ACC112 (cell line): Measurements from ENCODE around the gene SLC12A1.

Experiments used
- H2AFZ ChIP-seq: fragments of 200-600 bp; sonication (generic); one replicate; pipeline ENCODE4 v1.6.0; 2017; ENCODE audit warnings: antibody characterized with exemption, low read length; ENCODE audit not compliant: unreplicated experiment
- H3K27ac ChIP-seq: fragments of 200-600 bp; sonication (generic); 2 replicates; pipeline ENCODE4 v1.5.1; 2014; ENCODE audit warnings: low read depth, mild to moderate bottlenecking, antibody characterized with exemption, low read length, moderate library complexity
- H3K27me3 ChIP-seq: fragments of 200-600 bp; sonication (generic); 2 replicates; pipeline ENCODE4 v1.6.1; 2014; ENCODE audit warnings: mild to moderate bottlenecking, antibody characterized with exemption, low read length, moderate library complexity, mixed read lengths; ENCODE audit not compliant: insufficient read depth
- H3K36me3 ChIP-seq: fragments of 200-600 bp; sonication (generic); 2 replicates; pipeline ENCODE4 v1.6.1; 2016; ENCODE audit warnings: mild to moderate bottlenecking, antibody characterized with exemption, low read length, moderate library complexity, mixed read lengths; ENCODE audit not compliant: insufficient read depth
- H3K4me1 ChIP-seq: fragments of 200-600 bp; sonication (generic); one replicate; pipeline ENCODE4 v1.6.1; 2016; ENCODE audit warnings: low read length, mixed read lengths; ENCODE audit not compliant: insufficient read depth, unreplicated experiment, control insufficient read depth
- H3K4me3 ChIP-seq: fragments of 200-600 bp; sonication (generic); 2 replicates; pipeline ENCODE4 v1.5.1; 2014; ENCODE audit warnings: mild to moderate bottlenecking, low read depth, low read length
- H3K79me2 ChIP-seq: fragments of 200-600 bp; sonication (generic); one replicate; pipeline ENCODE4 v1.6.0; 2016; ENCODE audit warnings: low read length; ENCODE audit not compliant: control insufficient read depth, unreplicated experiment, insufficient read depth

Gene SLC12A1

DNA sequence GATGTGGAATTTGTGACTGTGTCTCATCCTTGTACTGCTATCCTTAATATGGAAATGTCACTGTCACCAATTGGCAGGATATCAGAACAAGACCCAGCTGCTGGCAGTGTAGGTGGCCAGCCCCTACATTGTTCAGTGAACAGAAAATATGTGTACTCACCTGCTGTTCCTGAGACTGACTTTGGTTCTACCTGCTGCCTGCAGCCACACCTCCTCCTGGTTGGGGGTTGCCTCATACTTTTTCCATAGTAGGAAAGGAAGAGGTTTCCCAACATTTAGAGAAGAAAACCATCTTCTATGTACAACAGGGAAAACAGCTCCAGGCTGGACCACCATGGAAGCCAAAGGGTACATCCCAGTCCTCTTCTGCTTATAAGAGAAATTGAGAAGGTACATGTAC, 35.9 kb downstream of the SLC12A1 start:
- Histone ChIP-seq H3K79me2 (no peaks in the 10 kb centered on the region), H3K36me3 (no peaks in the 10 kb centered on the region), H3K4me3 (no peak overlapping the region), H3K27ac (no peak overlapping the region), H3K4me1 (no peaks in the 10 kb centered on the region), H2AFZ (no peak overlapping the region), H3K27me3 (no peaks in the 10 kb centered on the region; the same call in 1 of the 2 replicates)

DNA sequence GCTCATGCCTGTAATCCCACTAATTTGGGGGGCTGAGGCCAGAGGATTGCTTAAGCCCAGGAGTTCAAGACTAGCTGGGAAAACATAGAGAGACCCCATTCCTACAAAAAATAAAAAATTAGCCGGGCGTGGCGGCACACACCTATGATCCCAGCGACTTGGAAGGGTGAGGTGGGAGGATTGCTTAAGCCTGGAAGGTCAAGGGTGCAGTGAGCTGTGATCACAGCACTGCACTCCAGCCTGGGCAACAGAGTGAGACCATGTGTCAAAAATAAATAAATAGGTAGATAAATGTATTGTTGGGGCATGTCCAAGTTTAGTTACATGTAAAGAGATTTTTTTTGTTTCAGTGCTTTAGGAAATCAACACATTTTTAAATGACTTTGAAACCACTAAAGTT, 36.4 kb downstream of the SLC12A1 start:
- no peaks in the 10 kb centered on the region for H3K4me1 ChIP-seq
- no peaks in the 10 kb centered on the region for H3K36me3 ChIP-seq
- no peak overlapping the region for H3K4me3 ChIP-seq
- H3K27me3 ChIP-seq, result no peaks in the 10 kb centered on the region; the same call in 1 of the 2 replicates
- H2AFZ ChIP-seq, result no peak overlapping the region
- no peak overlapping the region for H3K27ac ChIP-seq
- no peaks in the 10 kb centered on the region for H3K79me2 ChIP-seq

DNA sequence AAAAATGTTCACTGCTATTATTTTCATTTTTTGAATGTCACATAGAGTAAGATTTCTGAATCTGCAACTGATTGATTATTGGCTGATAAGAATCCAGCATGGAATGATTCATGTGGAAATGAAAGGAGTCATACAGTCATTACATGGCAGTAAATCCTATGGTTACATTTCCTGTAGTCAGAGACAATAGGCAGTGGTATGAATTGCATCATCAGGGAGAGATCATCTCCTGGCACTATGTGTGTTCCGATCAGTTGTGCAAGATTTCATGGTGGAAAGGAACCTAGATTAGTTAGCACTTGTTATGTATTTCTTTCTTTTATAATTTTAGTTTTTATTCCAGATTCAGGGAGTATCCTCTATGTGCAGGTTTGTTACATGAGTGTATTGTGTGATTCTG, 38.8 kb downstream of the SLC12A1 start:
- Histone ChIP-seq H3K79me2 (no peaks in the 10 kb centered on the region), H2AFZ (no peak overlapping the region)

DNA sequence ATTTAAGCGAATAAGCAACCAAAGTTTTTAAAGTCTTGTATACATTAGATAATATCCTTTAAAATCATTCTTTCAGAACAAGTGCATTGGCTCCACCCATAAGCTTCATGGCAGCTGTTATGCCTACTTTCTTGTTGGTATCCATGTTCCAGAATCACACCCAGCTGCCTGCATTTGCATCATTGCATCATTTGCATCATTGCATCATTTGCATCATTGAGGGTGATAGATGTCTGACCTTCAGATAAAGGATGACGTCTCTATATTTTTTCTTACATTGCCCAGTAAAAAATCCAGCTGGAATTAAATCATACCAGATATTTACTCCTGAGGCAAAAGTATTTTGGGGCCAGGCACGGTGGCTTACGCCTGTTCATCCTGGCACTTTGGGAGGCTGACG, 42.3 kb downstream of the SLC12A1 start:
- Histone ChIP-seq H3K4me1 (no peaks in the 10 kb centered on the region), H3K4me3 (no peak overlapping the region), H3K27ac (no peak overlapping the region), H3K79me2 (no peaks in the 10 kb centered on the region), H2AFZ (no peak overlapping the region), H3K36me3 (no peaks in the 10 kb centered on the region), H3K27me3 (no peaks in the 10 kb centered on the region)

More for the DNA sequence above, 38.8 kb downstream of the SLC12A1 start:
- H3K27ac ChIP-seq, result no peak overlapping the region
- H3K4me3 ChIP-seq, result no peak overlapping the region
- no peaks in the 10 kb centered on the region for H3K36me3 ChIP-seq
- no peaks in the 10 kb centered on the region for H3K4me1 ChIP-seq
- H3K27me3 ChIP-seq, result no peaks in the 10 kb centered on the region; the same call in 1 of the 2 replicates

DNA sequence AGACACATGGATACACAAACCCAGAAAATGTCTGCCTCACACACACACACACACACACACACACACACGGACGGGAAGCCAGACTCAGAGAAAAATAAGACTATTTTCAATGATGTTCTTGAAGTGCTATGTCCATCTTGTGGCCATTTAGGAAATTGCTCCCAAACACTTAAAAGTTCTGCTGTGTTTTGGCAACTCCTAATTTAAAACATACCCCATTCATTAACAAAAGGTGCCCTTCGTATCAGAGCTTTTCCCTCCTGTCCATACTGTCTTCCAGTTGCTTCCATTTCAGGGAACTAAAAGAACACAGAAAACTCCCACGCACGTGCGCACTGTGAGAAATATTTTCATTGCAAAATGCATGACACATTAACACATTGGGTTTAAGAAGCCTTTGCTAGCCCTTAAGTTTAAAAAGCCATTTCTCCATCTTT, 44.6 kb downstream of the SLC12A1 start:
- Histone ChIP-seq H3K4me1 (no peaks in the 10 kb centered on the region), H3K4me3 (no peak overlapping the region), H3K79me2 (no peaks in the 10 kb centered on the region), H3K27ac (no peak overlapping the region), H3K27me3 (no peaks in the 10 kb centered on the region), H2AFZ (peak overlapping the region; percentile 61), H3K36me3 (no peaks in the 10 kb centered on the region)

DNA sequence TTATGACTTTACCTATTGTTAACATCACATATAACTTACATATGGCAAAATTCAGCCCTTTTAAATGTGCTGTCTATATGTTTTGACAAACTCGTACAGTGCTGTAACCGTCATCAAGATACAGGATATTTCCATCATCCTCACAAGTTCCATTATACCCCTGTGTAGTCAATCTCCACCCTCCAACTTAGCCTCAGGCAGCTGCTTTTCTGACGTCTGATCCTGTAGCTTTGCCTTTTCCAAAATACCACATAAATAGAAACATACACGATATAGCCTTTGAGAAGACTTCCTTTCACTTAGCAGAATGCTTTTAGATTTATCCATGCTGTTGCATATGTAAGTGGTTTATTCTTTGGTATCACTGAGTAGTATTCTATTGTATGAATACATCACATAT, 47.1 kb downstream of the SLC12A1 start:
- 0 out of 2 replicates have a peak, but pooled peaks cover 4% of the 10 kb centered on the region for H3K27me3 ChIP-seq
- H3K4me3 ChIP-seq, result no peak overlapping the region
- no peaks in the 10 kb centered on the region for H3K4me1 ChIP-seq
- no peak overlapping the region for H3K27ac ChIP-seq
- H3K36me3 ChIP-seq, result no peaks in the 10 kb centered on the region
- H2AFZ ChIP-seq, result no peak overlapping the region
- H3K79me2 ChIP-seq, result no peaks in the 10 kb centered on the region

DNA sequence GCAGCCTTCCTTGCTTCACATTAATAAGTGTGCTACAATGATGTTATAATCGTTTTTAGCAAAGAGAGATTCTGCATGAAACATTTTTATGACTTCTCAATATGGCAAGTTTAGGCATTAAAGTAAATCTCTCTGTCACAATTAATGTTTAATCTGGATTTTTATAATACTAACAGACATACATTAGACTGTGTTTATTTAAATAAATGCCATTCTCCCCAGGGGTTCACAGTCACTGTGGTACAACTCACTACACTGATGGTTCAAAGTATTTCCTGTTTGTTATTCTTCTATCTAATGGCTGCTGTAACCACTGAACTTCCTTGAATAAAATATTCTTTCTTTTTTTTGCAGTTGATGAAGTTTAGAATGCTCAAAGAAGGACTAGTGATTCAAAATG, 59.0 kb downstream of the SLC12A1 start:
- H2AFZ ChIP-seq, result no peak overlapping the region
- H3K4me1 ChIP-seq, result no peaks in the 10 kb centered on the region
- no peak overlapping the region for H3K27ac ChIP-seq
- H3K79me2 ChIP-seq, result no peaks in the 10 kb centered on the region
- peaks cover 17% of the 10 kb centered on the region for H3K27me3 ChIP-seq
- no peak overlapping the region for H3K4me3 ChIP-seq
- no peaks in the 10 kb centered on the region for H3K36me3 ChIP-seq

DNA sequence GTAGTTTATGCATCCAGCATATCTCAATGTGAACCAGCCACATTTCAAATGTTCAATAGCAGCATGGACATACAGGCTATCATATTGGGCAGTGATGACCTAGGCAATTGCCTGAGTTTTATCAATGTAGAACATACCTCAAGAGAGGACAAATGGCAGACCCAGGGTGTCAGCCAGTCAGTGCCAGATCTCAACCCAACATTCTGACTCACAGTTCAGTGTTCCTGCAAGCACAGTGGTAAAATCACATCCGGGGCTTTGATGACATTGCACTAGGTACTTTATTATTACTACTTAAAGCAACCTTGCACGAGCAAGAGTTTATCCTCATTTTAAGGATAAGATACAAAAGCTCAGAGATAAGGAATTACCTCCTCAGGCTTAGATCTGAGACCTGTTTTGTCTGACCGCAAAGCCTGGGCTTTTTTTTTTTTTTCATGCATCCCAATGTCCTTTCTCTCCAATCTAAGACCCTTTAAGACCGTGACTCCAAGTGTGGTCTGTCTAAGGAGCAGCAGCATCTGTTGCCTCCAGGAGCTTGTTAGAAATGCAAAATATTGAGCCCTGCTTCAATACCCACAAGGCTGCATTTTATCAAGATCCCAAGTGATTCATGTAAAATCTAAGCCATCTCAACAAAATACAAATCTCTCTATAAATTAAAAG, 60.1 kb downstream of the SLC12A1 start:
- no peaks in the 10 kb centered on the region for H3K36me3 ChIP-seq
- H3K4me1 ChIP-seq, result no peaks in the 10 kb centered on the region
- H3K27ac ChIP-seq, result no peak overlapping the region
- H3K79me2 ChIP-seq, result no peaks in the 10 kb centered on the region
- no peak overlapping the region for H2AFZ ChIP-seq
- peaks cover 17% of the 10 kb centered on the region for H3K27me3 ChIP-seq
- no peak overlapping the region for H3K4me3 ChIP-seq

DNA sequence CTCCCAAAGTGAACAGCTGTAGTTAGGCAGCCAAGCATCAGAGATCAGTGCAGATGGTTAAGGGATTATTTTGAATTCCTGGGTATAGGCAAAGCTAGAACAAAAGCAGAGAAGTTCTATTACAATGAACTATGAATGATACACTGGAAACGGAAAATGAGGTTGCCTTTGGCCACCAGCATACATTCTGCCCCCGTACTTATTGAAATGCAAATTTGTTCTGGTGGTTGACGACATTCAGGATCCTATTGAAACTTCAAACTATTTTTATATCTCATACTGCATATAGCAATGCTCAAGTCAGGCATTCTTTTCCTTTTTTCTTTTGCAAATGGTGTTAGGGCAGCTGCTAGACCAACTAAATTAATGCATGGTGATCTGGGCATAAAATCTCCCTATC, 61.7 kb downstream of the SLC12A1 start:
- no peaks in the 10 kb centered on the region for H3K79me2 ChIP-seq
- no peaks in the 10 kb centered on the region for H3K4me1 ChIP-seq
- no peak overlapping the region for H2AFZ ChIP-seq
- peaks cover 17% of the 10 kb centered on the region for H3K27me3 ChIP-seq
- H3K36me3 ChIP-seq, result no peaks in the 10 kb centered on the region
- no peak overlapping the region for H3K4me3 ChIP-seq
- H3K27ac ChIP-seq, result no peak overlapping the region

DNA sequence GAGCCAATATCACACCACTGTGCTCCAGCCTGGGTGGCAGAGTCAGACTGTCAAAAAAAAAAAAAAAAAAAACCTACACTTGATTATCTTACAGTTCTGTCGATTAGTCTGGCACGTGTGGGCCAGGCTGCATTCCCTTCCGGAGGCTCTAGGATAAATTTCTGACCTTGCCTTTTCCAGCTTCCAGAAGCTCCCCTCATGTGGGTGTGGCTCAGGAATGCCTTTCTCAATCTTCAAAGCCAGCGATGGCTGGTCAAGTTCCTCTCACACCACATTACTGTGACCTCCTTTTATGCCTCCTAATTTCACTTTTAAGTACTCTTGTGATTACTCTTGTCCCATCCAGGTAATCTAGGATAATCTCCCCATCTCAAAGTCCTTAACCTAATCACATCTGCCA, 66.9 kb downstream of the SLC12A1 start:
- Histone ChIP-seq H3K27me3 (peaks cover 43% of the 10 kb centered on the region), H3K4me3 (no peak overlapping the region), H3K79me2 (no peaks in the 10 kb centered on the region), H3K27ac (no peak overlapping the region), H2AFZ (no peak overlapping the region), H3K4me1 (no peaks in the 10 kb centered on the region), H3K36me3 (no peaks in the 10 kb centered on the region)

DNA sequence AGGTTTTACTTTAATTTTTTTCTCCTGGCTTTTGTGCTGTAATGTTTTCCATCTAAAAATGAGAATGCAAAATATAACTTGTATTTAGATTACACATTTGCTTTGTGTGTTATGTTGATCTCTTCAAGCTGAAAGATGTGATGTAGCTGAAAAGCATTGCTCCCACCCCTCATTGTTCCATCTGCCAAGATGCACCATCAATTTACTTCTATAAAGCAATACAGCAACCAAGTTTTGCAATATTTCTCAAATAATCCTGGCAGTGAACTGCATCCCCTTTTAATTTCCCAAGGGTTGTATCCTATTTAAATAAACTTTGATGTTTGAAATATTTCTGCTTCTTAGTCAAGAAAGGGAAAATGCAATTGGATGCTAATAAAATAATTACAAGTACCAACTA, 72.6 kb downstream of the SLC12A1 start:
- H3K36me3 ChIP-seq, result no peaks in the 10 kb centered on the region
- H3K79me2 ChIP-seq, result no peaks in the 10 kb centered on the region
- no peak overlapping the region for H2AFZ ChIP-seq
- H3K4me1 ChIP-seq, result no peaks in the 10 kb centered on the region
- H3K4me3 ChIP-seq, result no peak overlapping the region
- no peak overlapping the region for H3K27ac ChIP-seq
- H3K27me3 ChIP-seq, result peaks cover 67% of the 10 kb centered on the region
